Measurements from ENCODE around the gene KBTBD4. TPM values are rescaled to one million over a fixed set of nuclear protein-coding genes. Genes with fewer than 3 reads are reported as not detected.
A peak's percentile ranks its signal among the peaks of the same experiment; 100 is the strongest.

KBTBD4 gene
- total RNA-seq, 1 experiment from 2014 or later: 12.5 TPM

DNA sequence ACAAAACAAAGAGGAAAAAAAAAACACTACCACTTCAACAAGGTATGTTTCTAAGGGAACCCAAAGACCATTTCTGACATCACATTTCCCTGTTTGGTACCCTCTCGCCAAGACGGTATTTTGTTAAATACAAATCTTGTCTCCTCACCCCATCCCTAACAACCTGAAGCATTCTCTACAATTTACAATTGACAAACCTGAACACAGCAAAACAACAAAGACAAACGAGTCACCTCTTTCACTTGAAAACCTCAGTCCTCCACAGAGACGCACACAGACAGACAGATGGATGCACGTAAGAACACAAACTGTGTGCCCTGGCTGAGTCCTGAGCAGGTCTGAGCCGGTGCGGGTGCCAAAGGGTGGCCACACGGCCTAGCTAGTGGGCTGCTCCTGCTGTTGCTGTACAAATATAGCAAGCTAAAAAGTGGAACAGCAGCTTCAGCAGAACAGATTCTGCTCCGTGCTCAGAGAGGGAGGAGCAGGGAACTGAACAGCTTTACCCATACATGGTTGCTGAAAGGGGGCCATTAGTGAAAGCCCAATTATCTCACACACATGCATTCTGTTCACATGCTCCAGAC lies 54.4 kb downstream of the KBTBD4 start:
- peaks cover 21% of the 10 kb centered on the region for H3K4me1 ChIP-seq
- H3K27me3 ChIP-seq (replicated peaks; ENCODE audit: control insufficient read depth, insufficient read depth, low read length): no peaks in the 10 kb centered on the region
- no peaks in the 10 kb centered on the region for H3K36me3 ChIP-seq (ENCODE audit: control insufficient read depth, insufficient read depth, low read length)
- Mint-ChIP-seq H3K27ac (ENCODE audit: unreplicated experiment) (peak overlapping the region; percentile 30), H3K36me3 (ENCODE audit: insufficient read depth, unreplicated experiment) (peaks cover 34% of the 10 kb centered on the region), H3K4me3 (ENCODE audit: unreplicated experiment) (no peak overlapping the region), H3K4me1 (ENCODE audit: low read depth, unreplicated experiment) (peaks cover 24% of the 10 kb centered on the region), H3K9me3 (ENCODE audit: unreplicated experiment) (no peaks in the 10 kb centered on the region), H3K27me3 (ENCODE audit: insufficient read depth, unreplicated experiment) (no peaks in the 10 kb centered on the region)
- no peak overlapping the region for H3K4me3 ChIP-seq (ENCODE audit: low read depth, low read length)
- CTCF ChIA-PET: no interaction called here
- BruUV-seq (replicated peaks): no TSS peak
- no peak for DNase-seq
- no peaks in the 10 kb centered on the region for H3K9me3 ChIP-seq
- intact Hi-C loops (cut with micrococcal nuclease; ENCODE audit: unreplicated experiment): no loop called here
- POLR2A ChIA-PET: no interaction called here
- TF ChIP-seq, protein P1, sequence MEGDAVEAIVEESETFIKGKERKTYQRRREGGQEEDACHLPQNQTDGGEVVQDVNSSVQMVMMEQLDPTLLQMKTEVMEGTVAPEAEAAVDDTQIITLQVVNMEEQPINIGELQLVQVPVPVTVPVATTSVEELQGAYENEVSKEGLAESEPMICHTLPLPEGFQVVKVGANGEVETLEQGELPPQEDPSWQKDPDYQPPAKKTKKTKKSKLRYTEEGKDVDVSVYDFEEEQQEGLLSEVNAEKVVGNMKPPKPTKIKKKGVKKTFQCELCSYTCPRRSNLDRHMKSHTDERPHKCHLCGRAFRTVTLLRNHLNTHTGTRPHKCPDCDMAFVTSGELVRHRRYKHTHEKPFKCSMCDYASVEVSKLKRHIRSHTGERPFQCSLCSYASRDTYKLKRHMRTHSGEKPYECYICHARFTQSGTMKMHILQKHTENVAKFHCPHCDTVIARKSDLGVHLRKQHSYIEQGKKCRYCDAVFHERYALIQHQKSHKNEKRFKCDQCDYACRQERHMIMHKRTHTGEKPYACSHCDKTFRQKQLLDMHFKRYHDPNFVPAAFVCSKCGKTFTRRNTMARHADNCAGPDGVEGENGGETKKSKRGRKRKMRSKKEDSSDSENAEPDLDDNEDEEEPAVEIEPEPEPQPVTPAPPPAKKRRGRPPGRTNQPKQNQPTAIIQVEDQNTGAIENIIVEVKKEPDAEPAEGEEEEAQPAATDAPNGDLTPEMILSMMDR (IDR thresholded peaks at IDR 0.05; ENCODE audit: insufficient read depth in 1 of 2, low read depth in 1 of 2, low read length in 1 of 2, severe bottlenecking in 1 of 2, unreplicated experiment in 1 of 2): no peak

DNA sequence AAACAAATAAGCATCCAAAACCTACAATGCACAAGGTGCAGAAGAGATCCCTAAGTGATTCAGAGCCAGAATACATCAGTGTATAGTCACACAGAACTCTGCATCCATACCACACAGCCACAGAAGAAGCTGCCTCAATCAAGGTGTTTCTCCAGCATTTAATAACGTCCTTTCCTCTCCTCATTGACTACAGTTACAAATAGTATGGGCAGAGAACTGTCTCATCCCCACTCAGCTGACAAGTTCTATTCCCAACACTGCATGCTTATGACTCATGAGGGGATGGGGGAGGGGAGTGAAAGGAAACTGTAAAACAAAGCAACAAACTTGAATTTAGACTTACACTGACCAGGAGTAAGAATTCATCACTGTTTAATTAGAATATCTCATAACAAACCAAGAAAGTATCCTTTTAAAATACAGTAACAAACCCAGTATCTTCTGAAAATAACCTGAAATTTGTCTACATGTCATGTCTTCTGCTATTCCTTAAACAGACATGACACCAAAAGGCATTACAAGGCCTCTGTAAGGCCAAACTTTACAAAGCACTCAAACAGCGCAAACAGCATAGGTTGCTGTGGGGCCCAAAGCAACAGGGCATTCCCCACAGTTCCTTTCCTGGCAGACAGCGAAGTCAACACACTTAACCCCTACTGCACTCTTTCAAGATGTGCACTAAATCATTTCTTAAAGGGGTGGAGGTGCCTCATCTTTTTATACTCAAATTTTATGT lies 55.1 kb downstream of the KBTBD4 start:
- Histone ChIP-seq H3K36me3 (ENCODE audit: control insufficient read depth, insufficient read depth, low read length) (no peaks in the 10 kb centered on the region), H3K4me1 (peaks cover 18% of the 10 kb centered on the region), H3K9me3 (no peaks in the 10 kb centered on the region), H3K4me3 (ENCODE audit: low read depth, low read length) (no peak overlapping the region), H3K27me3 (replicated peaks; ENCODE audit: control insufficient read depth, insufficient read depth, low read length) (no peaks in the 10 kb centered on the region)
- H3K4me1 Mint-ChIP-seq (ENCODE audit: low read depth, unreplicated experiment): peaks cover 27% of the 10 kb centered on the region
- BruUV-seq (replicated peaks): no TSS peak
- peak in 1 of 2 experiments; percentile 19 for DNase-seq
- no peak overlapping the region for H3K4me3 Mint-ChIP-seq (ENCODE audit: unreplicated experiment)
- intact Hi-C loops (cut with micrococcal nuclease; ENCODE audit: unreplicated experiment): no loop called here
- CTCF ChIA-PET: no interaction called here
- H3K36me3 Mint-ChIP-seq (ENCODE audit: insufficient read depth, unreplicated experiment): peaks cover 27% of the 10 kb centered on the region
- POLR2A ChIA-PET: no interaction called here
- no peaks in the 10 kb centered on the region for H3K9me3 Mint-ChIP-seq (ENCODE audit: unreplicated experiment)
- peak overlapping the region; percentile 30 for H3K27ac Mint-ChIP-seq (ENCODE audit: unreplicated experiment)
- TF ChIP-seq, protein P1 (IDR thresholded peaks at IDR 0.05; ENCODE audit: insufficient read depth in 1 of 2, low read depth in 1 of 2, low read length in 1 of 2, severe bottlenecking in 1 of 2, unreplicated experiment in 1 of 2): no peak
- H3K27me3 Mint-ChIP-seq (ENCODE audit: insufficient read depth, unreplicated experiment): no peaks in the 10 kb centered on the region

Other genes starting within 250 kb of the KBTBD4 start
- not detected in 2 replicates for gene MYBPC3, start 226.3 kb downstream of the KBTBD4 start, total RNA-seq (2022)
- not detected in 2 replicates for gene SPI1, start 200.4 kb downstream of the KBTBD4 start, total RNA-seq (2022)
- 27.1 and 30.8 TPM in 2 replicates for gene SLC39A13, start 170.4 kb downstream of the KBTBD4 start, total RNA-seq (2022)
- 191 and 196 TPM in 2 replicates for gene PSMC3, start 152.5 kb downstream of the KBTBD4 start, total RNA-seq (2022)
- gene RAPSN, start 129.8 kb downstream of the KBTBD4 start, total RNA-seq (2022): 0.93 and 2.0 TPM in 2 replicates
- 146 and 152 TPM in 2 replicates for gene CELF1, start 25.8 kb downstream of the KBTBD4 start, total RNA-seq (2022)
- 100 and 108 TPM in 2 replicates for gene PTPMT1, start 13.4 kb downstream of the KBTBD4 start, total RNA-seq (2022)
- 183 and 185 TPM in 2 replicates for gene NDUFS3, start 104 bp upstream of the KBTBD4 start, total RNA-seq (2022)
- not detected in 2 replicates for gene FAM180B, start 7.7 kb upstream of the KBTBD4 start, total RNA-seq (2022)
- 0.63 and 0.75 TPM in 2 replicates for gene C1QTNF4, start 15.4 kb upstream of the KBTBD4 start, total RNA-seq (2022)
- 165 and 167 TPM in 2 replicates for gene MTCH2, start 63.6 kb upstream of the KBTBD4 start, total RNA-seq (2022)
- gene AGBL2, start 136.4 kb upstream of the KBTBD4 start, total RNA-seq (2022): 2.9 and 3.4 TPM in 2 replicates
- 104 and 112 TPM in 2 replicates for gene FNBP4, start 188.4 kb upstream of the KBTBD4 start, total RNA-seq (2022)

Measured in Caco-2 (cell line).